GM12872 (cell line): Measurements from ENCODE around the gene VSX1.

Source experiments
- TF ChIP-seq, protein P1 (sequence below): IDR thresholded peaks from 3 replicates; pipeline ENCODE4 v1.5.1; 2011; ENCODE audit warnings: low read depth, mild to moderate bottlenecking, low read length, moderate library complexity; ENCODE audit not compliant: insufficient read depth

Gene VSX1

DNA sequence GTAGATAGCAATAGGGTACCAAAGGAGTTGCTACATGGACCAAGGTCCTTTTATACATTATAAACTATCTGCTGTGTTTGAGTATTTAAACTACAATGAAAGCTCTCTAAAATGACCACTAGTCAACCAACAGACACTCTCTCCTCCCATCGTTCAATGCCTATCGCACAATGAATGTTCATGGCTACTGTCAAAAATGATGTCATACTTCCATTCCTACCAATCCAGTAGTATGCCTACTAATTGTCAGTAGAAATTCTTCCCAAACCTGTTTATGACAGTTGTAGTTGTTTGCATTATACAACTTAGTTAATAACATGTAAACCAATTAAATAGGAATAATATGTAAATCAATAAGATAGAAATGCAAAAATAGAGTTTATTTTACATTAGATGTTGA lies 39.0 kb upstream of the VSX1 start:
- TF ChIP-seq, protein P1, sequence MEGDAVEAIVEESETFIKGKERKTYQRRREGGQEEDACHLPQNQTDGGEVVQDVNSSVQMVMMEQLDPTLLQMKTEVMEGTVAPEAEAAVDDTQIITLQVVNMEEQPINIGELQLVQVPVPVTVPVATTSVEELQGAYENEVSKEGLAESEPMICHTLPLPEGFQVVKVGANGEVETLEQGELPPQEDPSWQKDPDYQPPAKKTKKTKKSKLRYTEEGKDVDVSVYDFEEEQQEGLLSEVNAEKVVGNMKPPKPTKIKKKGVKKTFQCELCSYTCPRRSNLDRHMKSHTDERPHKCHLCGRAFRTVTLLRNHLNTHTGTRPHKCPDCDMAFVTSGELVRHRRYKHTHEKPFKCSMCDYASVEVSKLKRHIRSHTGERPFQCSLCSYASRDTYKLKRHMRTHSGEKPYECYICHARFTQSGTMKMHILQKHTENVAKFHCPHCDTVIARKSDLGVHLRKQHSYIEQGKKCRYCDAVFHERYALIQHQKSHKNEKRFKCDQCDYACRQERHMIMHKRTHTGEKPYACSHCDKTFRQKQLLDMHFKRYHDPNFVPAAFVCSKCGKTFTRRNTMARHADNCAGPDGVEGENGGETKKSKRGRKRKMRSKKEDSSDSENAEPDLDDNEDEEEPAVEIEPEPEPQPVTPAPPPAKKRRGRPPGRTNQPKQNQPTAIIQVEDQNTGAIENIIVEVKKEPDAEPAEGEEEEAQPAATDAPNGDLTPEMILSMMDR, result no peak

DNA sequence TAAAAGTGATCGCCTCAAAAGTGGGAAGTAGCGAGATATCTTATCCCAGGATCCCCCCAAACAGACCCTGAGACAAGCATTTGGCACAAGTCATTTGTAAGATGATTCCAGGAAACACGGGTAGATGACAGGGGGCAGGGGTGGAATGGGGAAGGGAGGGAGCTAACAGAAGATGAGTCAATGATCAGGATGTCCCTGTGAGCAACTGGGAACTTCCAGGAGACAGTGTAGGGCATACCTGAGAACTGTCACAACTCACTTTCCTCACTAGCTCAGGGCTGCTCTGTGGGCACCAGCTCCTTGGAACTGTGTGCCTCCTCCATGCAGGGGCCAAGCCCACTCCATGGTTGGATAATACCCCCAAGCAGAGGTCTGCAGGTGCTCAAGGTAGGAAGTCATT lies 38.5 kb upstream of the VSX1 start:
- TF ChIP-seq, protein P1, result no peak

DNA sequence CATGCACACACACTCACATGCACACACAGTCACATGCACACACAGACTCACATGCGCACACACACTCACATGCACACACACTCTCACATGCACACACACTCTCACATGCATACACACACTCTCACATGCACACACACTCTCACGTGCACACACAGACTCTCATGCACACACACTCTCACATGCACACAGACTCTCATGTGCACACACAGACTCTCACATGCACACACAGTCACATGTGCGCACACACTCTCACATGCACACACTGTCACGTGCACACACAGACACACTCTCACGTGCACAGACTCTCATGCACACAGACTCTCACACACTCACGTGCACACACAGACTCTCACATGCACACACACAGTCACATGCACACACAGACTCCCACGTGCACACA lies 36.6 kb upstream of the VSX1 start:
- TF ChIP-seq, protein P1, result no peak

DNA sequence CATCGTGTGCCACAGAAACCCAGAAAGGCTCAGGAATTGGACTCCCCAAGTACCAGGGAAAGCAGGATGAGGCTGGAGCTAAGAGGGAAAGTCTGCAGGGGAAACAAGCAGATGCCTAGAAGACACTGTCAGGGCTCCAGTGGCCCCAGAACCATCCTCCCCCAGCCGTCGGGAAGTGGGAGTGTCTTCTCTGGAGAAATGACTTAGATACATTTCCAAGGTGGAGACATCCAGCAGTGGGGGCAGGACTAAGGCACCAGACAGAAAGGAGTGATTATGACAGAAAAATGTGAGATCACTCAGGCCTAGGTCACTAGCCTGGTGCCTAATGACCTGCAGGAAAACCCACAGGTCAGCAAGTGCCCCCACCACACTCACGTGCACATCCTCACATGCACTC lies 36.0 kb upstream of the VSX1 start:
- TF ChIP-seq, protein P1, result no peak

DNA sequence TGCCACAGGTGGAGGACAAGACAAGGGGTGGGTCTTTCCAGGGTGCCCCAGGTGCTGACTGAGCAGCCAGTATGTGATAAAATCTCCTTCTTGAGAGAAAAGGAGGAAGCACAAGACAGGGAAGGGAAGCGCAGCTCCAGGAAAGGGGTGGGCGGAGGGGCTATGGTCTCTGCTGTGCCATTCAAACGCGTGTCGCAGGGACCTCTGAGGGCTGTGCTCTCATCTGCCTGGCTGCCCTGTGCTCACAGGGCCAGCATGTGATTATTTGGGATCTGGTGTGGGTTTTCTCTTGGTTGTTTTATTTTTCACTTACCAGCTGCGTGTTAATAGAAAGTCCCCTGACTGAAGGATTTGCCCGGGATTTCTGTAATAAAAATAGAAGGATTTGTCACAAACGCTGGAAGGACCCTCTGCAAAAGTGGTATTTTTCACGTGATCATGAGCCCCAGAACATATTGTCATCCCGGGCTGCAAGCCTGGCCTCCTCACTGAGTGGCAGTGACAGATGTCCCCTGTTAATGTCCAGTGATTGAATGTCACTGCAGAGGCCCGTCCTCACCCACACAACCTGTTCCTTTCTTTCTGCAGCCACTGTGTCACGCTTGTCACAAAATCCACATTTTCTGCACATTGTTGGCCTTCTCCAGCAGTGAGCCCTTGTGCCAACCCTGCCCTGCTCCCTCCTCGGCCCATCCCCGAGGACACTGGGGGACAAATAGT lies 35.0 kb upstream of the VSX1 start:
- TF ChIP-seq, protein P1, result no peak

DNA sequence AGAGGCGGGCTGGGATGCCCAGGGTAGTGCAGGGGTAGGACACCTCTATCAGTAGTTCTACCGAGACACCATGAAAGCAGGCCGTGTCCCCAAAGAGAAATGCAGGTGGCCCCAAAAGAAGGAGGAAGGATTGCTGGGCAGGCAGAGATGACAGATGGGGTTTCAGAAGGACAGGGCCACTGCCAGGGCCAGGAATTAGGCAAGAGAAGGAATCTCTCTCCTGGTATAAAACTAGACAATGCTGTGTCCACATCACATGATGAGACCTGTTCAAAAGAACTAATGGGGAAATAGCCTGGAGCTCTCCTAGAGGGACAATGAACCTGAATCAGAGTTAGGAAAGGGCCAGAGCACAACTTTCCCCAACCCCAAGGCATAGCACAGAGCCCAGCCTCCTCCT lies 21.6 kb upstream of the VSX1 start:
- TF ChIP-seq, protein P1, result no peak

DNA sequence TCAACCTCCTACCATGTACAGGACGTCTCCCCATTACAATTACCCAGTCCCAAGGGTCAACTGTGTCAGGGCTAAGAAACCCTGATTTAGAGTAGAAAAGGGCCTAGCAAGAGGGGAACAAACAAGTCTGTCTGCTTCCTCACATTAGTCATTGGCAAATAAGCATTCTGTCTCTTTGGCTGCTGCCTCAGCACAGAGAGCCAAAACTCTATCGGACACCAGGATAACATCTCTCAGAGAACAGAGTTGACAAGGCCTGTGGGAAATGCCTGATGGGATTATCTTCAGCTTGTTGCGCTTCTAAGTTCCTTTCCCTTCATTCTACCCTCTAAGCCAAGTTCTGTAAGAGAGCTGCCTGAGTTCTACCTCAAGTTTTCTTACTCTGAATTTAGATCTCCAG lies 19.0 kb upstream of the VSX1 start:
- TF ChIP-seq, protein P1, result no peak
